ENCODE data around the gene MAP3K19. TPM values are rescaled to one million over a fixed set of nuclear protein-coding genes. Genes with fewer than 3 reads are reported as not detected.

The MAP3K19 gene
- total RNA-seq, 1 experiment from 2014 or later, result not detected

- Histone ChIP-seq H3K27ac (ENCODE audit: low read length) (no peak overlapping the region), H3K36me3 (ENCODE audit: control insufficient read depth, insufficient read depth, low read length) (no peaks in the 10 kb centered on the region), H3K9me3 (ENCODE audit: control insufficient read depth, insufficient read depth, low read depth, low read length) (no peaks in the 10 kb centered on the region), H3K27me3 (ENCODE audit: control insufficient read depth, insufficient read depth, low read length) (no peaks in the 10 kb centered on the region; the same call in 1 of the 2 replicates), H3K4me1 (ENCODE audit: control insufficient read depth, insufficient read depth, low read length) (peaks cover 2% of the 10 kb centered on the region), H3K4me3 (ENCODE audit: low read depth in 2 of 2, low read length in 2 of 2) (no peak overlapping the region)
- ChIA-PET POLR2A (no interaction called here), CTCF (no interaction called here)
- ATAC-seq, result no peak
- BruUV-seq (replicated peaks), result no TSS peak
- no peak for TF ChIP-seq SIN3A (IDR thresholded peaks at IDR 0.05; ENCODE audit: borderline replicate concordance, insufficient read depth, low read depth, low read length)
- no peak for TF ChIP-seq REST (IDR thresholded peaks at IDR 0.05; ENCODE audit: insufficient read depth in 1 of 2, low read depth in 2 of 2, low read length in 1 of 2)
- TF ChIP-seq, protein P1, sequence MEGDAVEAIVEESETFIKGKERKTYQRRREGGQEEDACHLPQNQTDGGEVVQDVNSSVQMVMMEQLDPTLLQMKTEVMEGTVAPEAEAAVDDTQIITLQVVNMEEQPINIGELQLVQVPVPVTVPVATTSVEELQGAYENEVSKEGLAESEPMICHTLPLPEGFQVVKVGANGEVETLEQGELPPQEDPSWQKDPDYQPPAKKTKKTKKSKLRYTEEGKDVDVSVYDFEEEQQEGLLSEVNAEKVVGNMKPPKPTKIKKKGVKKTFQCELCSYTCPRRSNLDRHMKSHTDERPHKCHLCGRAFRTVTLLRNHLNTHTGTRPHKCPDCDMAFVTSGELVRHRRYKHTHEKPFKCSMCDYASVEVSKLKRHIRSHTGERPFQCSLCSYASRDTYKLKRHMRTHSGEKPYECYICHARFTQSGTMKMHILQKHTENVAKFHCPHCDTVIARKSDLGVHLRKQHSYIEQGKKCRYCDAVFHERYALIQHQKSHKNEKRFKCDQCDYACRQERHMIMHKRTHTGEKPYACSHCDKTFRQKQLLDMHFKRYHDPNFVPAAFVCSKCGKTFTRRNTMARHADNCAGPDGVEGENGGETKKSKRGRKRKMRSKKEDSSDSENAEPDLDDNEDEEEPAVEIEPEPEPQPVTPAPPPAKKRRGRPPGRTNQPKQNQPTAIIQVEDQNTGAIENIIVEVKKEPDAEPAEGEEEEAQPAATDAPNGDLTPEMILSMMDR (IDR thresholded peaks at IDR 0.05), result no peak
- TF ChIP-seq POLR2AphosphoS5 (IDR thresholded peaks at IDR 0.05; ENCODE audit: low read depth, low read length), result no peak
- TF ChIP-seq TCF7L2 (IDR thresholded peaks at IDR 0.05; ENCODE audit: low read depth, low read length), result no peak
- intact Hi-C loops (cut with micrococcal nuclease; ENCODE audit: unreplicated experiment), result no loop called here
- DNase-seq (ENCODE audit: low read depth, low spot score), result no peak
- in situ Hi-C loops (cut with HindIII; ENCODE audit: low pct_unique_long_range_greater_than_20kb, low sequenced_read_pairs), result no loop called here
Observed at GRCh38 chr2:134999521-134999920, 47.7 kb downstream of the MAP3K19 start.

GRCh38 chr2:134988994-134989605 is 58.1 kb downstream of the MAP3K19 start:
- in situ Hi-C loops (cut with HindIII; ENCODE audit: low pct_unique_long_range_greater_than_20kb, low sequenced_read_pairs), result no loop called here
- Histone ChIP-seq H3K36me3 (ENCODE audit: control insufficient read depth, insufficient read depth, low read length) (no peaks in the 10 kb centered on the region), H3K27ac (ENCODE audit: low read length) (no peak overlapping the region), H3K4me3 (ENCODE audit: low read depth in 2 of 2, low read length in 2 of 2) (no peak overlapping the region), H3K27me3 (ENCODE audit: control insufficient read depth, insufficient read depth, low read length) (peaks cover 11% of the 10 kb centered on the region; the same call in 1 of the 2 replicates), H3K4me1 (ENCODE audit: control insufficient read depth, insufficient read depth, low read length) (no peaks in the 10 kb centered on the region), H3K9me3 (ENCODE audit: control insufficient read depth, insufficient read depth, low read depth, low read length) (no peaks in the 10 kb centered on the region)
- POLR2A ChIA-PET, result no interaction called here
- intact Hi-C loops (cut with micrococcal nuclease; ENCODE audit: unreplicated experiment), result loop anchor here (5.0 kb wide), 1 partner anchor 808 kb away; no protein-coding TSS in a partner anchor
- TF ChIP-seq, protein P1 (IDR thresholded peaks at IDR 0.05), result peak; percentile 58; the same call in 1 of the 2 replicates
- no peak for TF ChIP-seq REST (IDR thresholded peaks at IDR 0.05; ENCODE audit: insufficient read depth in 1 of 2, low read depth in 2 of 2, low read length in 1 of 2)
- no TSS peak for BruUV-seq (replicated peaks)
- ATAC-seq (peak; percentile 84; the same call in 1 of the 2 replicates), DNase-seq (ENCODE audit: low read depth, low spot score) (peak; percentile 22)
- CTCF ChIA-PET, result interaction anchor here (0.6 to 1.3 kb wide), 7 partner anchors 11 to 904 kb away, joined by 3 to 8 read pairs (median 5); no protein-coding TSS in a partner anchor

Measured in Panc1 (cell line).